ENCODE data around the gene IL5RA.

Gene IL5RA

GRCh38 chr3:3059645-3060044 lies 50.5 kb downstream of the IL5RA start:
- DNase-seq = no peak

DNA sequence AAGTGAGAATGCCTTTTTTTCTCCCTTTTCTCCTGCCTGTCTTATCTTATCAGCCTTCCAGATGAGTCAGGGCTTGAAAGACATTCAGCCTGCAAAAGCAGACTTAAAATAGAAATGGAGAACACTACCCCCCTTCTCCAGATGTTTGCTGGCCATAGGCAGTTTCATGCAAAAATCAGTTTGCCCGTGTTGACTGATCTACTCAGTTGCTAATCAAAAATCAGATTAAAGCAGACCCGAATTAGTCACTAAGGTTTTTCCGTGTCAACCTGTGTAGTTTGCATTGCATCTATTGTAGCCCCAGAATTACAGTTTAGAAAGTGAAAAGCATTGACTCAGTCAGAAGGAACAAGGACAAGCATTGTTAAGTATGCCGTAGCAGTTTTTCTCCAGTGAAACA lies 56.2 kb downstream of the IL5RA start:
- no peak for DNase-seq

DNA sequence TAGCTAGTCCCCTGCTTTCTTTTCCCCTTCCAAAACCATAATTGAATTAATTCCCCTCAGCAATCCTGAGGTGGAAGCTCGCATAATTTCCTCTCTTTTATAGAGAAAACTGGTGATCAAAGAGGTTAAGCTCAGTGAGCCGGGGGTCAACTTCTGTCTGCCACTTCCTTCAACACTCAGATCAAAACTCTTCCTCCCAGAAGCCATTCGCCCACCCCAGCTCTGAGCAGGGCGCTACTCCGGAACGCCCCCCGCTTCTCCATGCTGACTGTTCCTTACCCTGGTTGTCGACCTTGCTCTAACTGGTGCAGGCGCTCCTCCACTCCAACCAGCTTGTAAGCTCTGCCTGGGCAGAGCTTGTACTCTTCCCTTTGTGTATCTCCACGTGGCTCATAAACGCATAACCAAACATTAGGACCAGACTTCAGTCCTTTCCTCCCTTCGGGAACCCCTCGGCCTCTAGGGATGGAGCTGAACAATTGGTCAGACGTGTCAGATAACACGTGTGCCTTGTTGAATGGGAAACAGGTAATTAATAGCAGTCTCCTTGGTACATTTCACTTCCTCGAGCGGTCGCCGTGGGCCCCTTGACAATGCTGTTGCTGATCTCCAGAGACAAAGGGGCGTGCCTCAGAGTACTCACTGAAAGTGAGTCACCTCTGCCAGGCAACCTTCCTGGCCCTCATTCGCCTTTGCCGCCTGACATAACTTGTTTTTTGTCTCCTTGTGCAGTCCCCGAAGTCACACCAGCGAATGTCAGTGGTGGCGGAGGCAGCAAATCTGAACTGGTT lies 71.8 kb downstream of the IL5RA start:
- no peak for DNase-seq

DNA sequence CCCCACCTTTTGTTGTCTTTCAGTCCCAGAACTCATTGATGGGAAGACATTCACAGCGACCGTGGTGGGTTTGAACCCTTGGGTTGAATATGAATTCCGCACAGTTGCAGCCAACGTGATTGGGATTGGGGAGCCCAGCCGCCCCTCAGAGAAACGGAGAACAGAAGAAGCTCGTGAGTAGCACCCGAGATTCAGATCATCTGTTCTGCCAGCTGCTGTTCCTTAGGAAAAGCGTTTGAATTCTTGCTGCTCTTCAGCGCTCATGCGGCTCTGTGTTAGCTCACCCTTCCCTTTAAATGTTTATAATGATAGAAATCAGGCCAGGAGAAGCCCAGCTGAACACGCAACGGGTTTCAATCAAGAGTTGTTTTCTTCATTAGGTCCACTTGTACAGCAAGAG lies 73.0 kb downstream of the IL5RA start:
- DNase-seq = no peak

GRCh38 chr3:3031326-3031725 lies 78.8 kb downstream of the IL5RA start:
- no peak for DNase-seq

DNA sequence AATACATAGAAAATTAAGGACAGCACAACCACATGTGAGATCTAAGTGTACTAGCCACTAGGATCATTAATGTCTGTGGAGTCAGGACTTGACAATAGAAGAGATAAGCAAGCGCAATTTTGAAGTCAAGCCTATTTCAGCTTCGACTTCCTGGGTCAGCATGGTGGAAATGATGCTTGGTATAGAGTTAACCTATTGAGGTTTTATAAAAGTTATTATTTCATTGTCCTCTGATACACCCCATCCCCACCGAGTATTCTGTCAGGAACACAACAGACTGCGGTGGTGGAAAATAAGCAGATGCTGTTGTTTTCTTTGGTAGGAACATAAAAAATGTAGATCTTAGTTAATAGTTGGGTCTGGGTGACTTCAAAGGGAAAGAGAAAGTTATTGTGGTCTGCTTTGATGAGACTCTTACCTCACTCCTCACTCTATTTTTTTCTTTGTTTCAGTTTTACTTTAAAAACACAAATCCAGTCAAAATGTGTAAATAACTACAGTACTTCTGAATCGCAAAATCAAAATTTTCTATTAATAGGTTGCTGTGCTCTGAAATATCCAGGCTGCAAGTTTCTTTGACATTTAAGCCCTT lies 82.1 kb downstream of the IL5RA start:
- DNase-seq = no peak

GRCh38 chr3:3023111-3023745 lies 86.9 kb downstream of the IL5RA start:
- no peak for DNase-seq

- no peak for DNase-seq
Measured at GRCh38 chr3:3020209-3020608, 90.0 kb downstream of the IL5RA start.
